NOMO-1 treated with dmso at 0.1 percent for 144 hours (cell line): Measurements from ENCODE around the gene CD200.

ENCODE experiments used
- DNase-seq: peaks from one replicate; lab custom pipeline; 2025; ENCODE audit not compliant: unreplicated experiment; lab: John Stamatoyannopoulos, UW

CD200 gene

DNA sequence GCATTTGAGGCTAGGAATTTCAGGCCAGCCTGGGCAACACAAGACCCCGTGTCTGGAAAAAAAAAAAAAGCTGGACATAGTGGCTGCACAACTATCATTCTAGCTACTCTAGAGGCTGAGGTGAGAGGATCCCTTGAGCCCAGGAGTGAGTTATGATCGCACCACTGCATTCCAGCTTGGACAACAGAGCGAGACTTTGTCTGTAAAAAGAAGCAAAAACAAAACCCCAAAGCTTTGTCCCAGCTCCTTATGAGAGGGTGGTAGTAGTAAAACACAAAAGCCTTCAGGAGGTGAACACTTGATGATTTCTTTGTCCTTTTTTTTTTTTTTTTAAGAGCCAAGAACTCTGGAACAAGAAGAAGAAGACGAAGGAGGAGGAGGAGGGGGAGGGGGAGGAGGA is 1.1 kb upstream of the CD200 start:
- DNase-seq, result no peak

GRCh38 chr3:112333381-112334317 is 693 bp downstream of the CD200 start:
- no peak for DNase-seq

DNA sequence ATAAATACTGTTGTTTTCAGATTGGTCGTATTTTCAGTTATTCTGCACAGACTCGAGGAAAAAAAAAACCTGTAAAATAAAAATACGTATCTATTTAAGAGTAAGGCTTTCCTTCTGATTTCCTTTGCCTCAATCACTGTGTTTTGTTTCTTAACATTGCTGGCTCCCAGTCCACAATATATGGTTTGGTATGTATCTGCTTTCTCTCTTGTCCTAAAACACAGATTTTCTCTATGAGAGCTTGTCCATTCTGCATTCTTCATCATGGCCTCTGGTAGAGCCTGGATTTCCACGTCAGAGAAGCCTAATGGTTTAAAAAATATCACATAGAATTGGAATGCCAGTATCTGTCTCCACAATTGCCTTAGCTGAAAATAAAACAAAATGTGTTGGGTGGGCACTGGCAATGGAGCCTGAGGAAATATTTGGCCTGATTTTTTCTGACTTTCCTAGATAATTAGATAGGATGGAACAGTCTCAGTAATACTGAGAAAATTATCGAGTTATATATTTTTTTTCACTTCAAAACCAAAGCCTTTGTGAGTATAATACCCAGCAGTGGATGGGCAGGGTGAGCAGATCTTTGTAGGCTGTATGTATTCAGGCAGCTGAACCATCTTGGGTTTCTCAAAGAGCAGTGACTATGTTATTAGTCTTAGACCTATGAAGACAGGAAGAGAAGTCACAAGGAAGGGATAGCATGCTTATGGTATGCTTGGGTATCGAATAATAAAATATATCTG is 1.9 kb downstream of the CD200 start:
- no peak for DNase-seq

- DNase-seq, result no peak
Measured at GRCh38 chr3:112335434-112335781, 2.5 kb downstream of the CD200 start.

- DNase-seq, result no peak
Measured at GRCh38 chr3:112338021-112338726, 5.2 kb downstream of the CD200 start.

DNA sequence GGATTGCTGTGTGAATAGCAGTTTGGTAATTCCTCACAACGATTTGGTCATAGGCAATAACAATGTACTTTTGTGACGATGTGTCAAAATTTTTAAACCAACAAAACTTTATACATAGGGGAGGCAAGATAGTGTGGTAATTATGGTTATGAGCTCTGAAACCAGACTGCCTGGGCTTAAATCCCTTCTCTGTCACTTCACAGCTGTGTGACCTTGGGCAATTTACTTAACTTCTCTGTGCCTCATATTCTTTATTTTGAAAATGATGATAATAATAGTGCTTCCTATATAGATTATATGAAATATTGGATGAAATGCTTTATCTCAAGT is 5.7 kb downstream of the CD200 start:
- DNase-seq, result no peak

- DNase-seq, result no peak
Measured at GRCh38 chr3:112339134-112339533, 6.2 kb downstream of the CD200 start.

DNA sequence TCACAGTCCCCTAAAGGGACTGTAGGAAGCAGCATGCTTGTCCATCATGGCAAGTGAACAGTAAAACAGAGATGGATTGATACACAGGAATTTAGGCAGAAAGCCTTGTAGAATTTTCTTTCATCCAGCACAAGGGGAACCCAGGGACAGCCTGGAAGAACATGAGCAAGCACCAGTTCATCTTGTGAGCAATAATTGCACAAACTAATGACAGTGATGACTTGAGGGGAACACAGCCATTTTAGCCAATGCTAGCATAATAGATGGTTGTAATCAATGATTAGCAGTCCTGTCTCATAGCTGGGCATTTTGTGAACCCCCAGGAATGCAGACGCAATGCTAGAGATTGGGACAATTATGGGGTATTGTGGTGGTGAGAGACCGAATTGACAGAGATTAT is 6.7 kb downstream of the CD200 start:
- DNase-seq, result no peak

- no peak for DNase-seq
Measured at GRCh38 chr3:112341386-112341785, 8.4 kb downstream of the CD200 start.

- DNase-seq, result no peak
Measured at GRCh38 chr3:112345681-112346080, 12.7 kb downstream of the CD200 start.

- no peak for DNase-seq
Measured at GRCh38 chr3:112346491-112347122, 13.7 kb downstream of the CD200 start.

- no peak for DNase-seq
Measured at GRCh38 chr3:112348943-112349342, 16.0 kb downstream of the CD200 start.

GRCh38 chr3:112349557-112349956 is 16.6 kb downstream of the CD200 start:
- no peak for DNase-seq

GRCh38 chr3:112350018-112350810 is 17.3 kb downstream of the CD200 start:
- no peak for DNase-seq

DNA sequence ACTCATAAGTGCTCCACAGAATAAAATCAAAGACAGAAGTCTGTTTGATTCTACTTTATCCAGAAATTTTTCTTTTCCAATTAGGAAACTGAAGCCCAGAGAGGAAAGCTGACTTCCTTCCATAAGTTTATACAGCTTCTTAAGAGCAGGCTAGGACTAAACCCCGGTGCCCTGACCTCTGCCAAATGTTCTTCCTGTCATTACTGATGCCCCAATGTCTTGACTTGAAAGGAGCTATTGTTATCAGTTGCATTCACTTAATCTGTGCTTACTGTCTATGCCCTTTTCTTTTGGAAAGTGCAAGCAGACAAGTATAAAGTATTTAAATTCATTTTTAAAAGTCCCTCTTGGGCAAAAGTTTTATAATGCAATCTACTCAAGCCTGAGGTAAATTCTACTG is 18.1 kb downstream of the CD200 start:
- DNase-seq, result no peak

- no peak for DNase-seq
Measured at GRCh38 chr3:112351823-112352222, 18.9 kb downstream of the CD200 start.

DNA sequence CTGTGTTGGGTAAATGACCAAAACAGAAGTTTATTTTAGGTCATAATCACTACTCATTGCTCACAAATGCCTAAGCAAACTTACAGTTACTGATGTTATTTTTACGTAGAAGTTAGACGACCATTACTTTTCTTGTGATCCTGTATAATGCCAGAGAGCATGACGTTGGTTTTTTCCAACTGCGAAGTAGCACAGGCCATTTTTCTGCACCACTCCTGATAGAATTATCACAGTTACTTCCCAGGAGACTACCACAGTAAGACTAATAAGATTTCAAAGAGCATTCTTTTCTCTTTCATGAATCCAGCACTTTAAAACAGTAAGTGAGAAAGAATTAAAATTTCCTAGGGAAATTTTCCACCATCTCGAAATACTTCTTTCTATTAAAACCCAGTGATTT is 19.8 kb downstream of the CD200 start:
- no peak for DNase-seq

DNA sequence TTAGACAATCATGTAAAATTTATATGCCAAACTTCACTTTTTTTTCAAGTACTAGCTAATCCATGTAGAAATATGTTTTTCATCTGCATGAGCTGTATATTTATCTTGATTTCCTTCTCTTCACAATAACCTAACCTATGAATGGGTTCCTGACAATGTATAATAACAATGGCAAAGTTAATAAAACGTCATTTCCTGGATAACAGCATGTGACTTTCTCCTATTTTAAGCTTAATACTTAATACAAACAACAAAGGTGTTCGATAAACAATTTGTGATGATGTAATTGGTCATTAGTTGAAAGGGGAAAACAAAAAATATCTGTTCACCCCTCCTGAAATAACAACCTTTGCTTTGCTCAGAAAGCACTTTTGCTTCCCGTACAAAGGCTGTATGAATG is 20.4 kb downstream of the CD200 start:
- no peak for DNase-seq

- DNase-seq, result no peak
Measured at GRCh38 chr3:112354642-112355306, 21.8 kb downstream of the CD200 start.

GRCh38 chr3:112355307-112355687 is 22.3 kb downstream of the CD200 start:
- no peak for DNase-seq
